Measurements from ENCODE around the gene AK5.

GRCh38 chr1:77316006-77316405 lies 34.2 kb downstream of the AK5 start:
- TF ChIP-seq POLR2A (IDR thresholded peaks at IDR 0.05; ENCODE audit: extremely low read depth, insufficient read length) (no peak), CTCF (IDR thresholded peaks at IDR 0.05; ENCODE audit: low read depth, low read length) (no peak), MAX (IDR thresholded peaks at IDR 0.05; ENCODE audit: low read depth, low read length) (no peak), MYC (IDR thresholded peaks at IDR 0.05; ENCODE audit: low read depth, low read length) (no peak)

Measured in NB4 (cell line).